ENCODE results near the gene APOC3.

APOC3 gene

GRCh38 chr11:116794851-116795250, 34.9 kb upstream of the APOC3 start:
- no peak for TF ChIP-seq REST (IDR thresholded peaks at IDR 0.05; ENCODE audit: insufficient read depth in 1 of 2, low read depth in 2 of 2, low read length in 2 of 2)
- TF ChIP-seq TAF1 (IDR thresholded peaks at IDR 0.05; ENCODE audit: borderline replicate concordance, insufficient read depth, low read length), result no peak
- TF ChIP-seq POLR2AphosphoS5 (IDR thresholded peaks at IDR 0.05; ENCODE audit: low read depth, low read length), result no peak
- no peak for TF ChIP-seq FOXP2 (optimal IDR thresholded peaks at IDR 0.05; ENCODE audit: borderline replicate concordance, extremely low read depth, extremely low read length, insufficient read depth)
- TF ChIP-seq SIN3A (IDR thresholded peaks at IDR 0.05; ENCODE audit: borderline replicate concordance, insufficient read depth, low read length), result no peak

GRCh38 chr11:116796548-116796947, 33.2 kb upstream of the APOC3 start:
- no peak for TF ChIP-seq TAF1 (IDR thresholded peaks at IDR 0.05; ENCODE audit: borderline replicate concordance, insufficient read depth, low read length)
- TF ChIP-seq POLR2AphosphoS5 (IDR thresholded peaks at IDR 0.05; ENCODE audit: low read depth, low read length), result no peak
- TF ChIP-seq FOXP2 (optimal IDR thresholded peaks at IDR 0.05; ENCODE audit: borderline replicate concordance, extremely low read depth, extremely low read length, insufficient read depth), result no peak
- TF ChIP-seq SIN3A (IDR thresholded peaks at IDR 0.05; ENCODE audit: borderline replicate concordance, insufficient read depth, low read length), result no peak
- no peak for TF ChIP-seq REST (IDR thresholded peaks at IDR 0.05; ENCODE audit: insufficient read depth in 1 of 2, low read depth in 2 of 2, low read length in 2 of 2)

GRCh38 chr11:116797816-116798215, 31.9 kb upstream of the APOC3 start:
- no peak for TF ChIP-seq FOXP2 (optimal IDR thresholded peaks at IDR 0.05; ENCODE audit: borderline replicate concordance, extremely low read depth, extremely low read length, insufficient read depth)
- no peak for TF ChIP-seq POLR2AphosphoS5 (IDR thresholded peaks at IDR 0.05; ENCODE audit: low read depth, low read length)

- TF ChIP-seq TAF1 (IDR thresholded peaks at IDR 0.05; ENCODE audit: borderline replicate concordance, insufficient read depth, low read length) (no peak), SIN3A (IDR thresholded peaks at IDR 0.05; ENCODE audit: borderline replicate concordance, insufficient read depth, low read length) (no peak), FOXP2 (optimal IDR thresholded peaks at IDR 0.05; ENCODE audit: borderline replicate concordance, extremely low read depth, extremely low read length, insufficient read depth) (no peak), REST (IDR thresholded peaks at IDR 0.05; ENCODE audit: insufficient read depth in 1 of 2, low read depth in 2 of 2, low read length in 2 of 2) (no peak), POLR2AphosphoS5 (IDR thresholded peaks at IDR 0.05; ENCODE audit: low read depth, low read length) (no peak)
Observed at GRCh38 chr11:116798368-116798767, 31.3 kb upstream of the APOC3 start.

GRCh38 chr11:116800610-116801009, 29.1 kb upstream of the APOC3 start:
- TF ChIP-seq POLR2AphosphoS5 (IDR thresholded peaks at IDR 0.05; ENCODE audit: low read depth, low read length) (no peak), TAF1 (IDR thresholded peaks at IDR 0.05; ENCODE audit: borderline replicate concordance, insufficient read depth, low read length) (no peak), SIN3A (IDR thresholded peaks at IDR 0.05; ENCODE audit: borderline replicate concordance, insufficient read depth, low read length) (no peak), FOXP2 (optimal IDR thresholded peaks at IDR 0.05; ENCODE audit: borderline replicate concordance, extremely low read depth, extremely low read length, insufficient read depth) (no peak), REST (IDR thresholded peaks at IDR 0.05; ENCODE audit: insufficient read depth in 1 of 2, low read depth in 2 of 2, low read length in 2 of 2) (no peak)

All from PFSK-1 (cell line).